ENCODE measurements around the gene ZNF132. TPM values are rescaled to one million over a fixed set of nuclear protein-coding genes. Genes with fewer than 3 reads are reported as not detected.

Gene ZNF132
- total RNA-seq, 4 donors from 2014 or later: 4.4 to 19.8 (median 7.6) TPM

- TF ChIP-seq POLR2A (IDR thresholded peaks at IDR 0.05) (no peak), CTCF (IDR thresholded peaks at IDR 0.05) (no peak)
- DNase-seq: no peak
- Histone ChIP-seq H3K4me1 (no peaks in the 10 kb centered on the region), H3K9me3 (peaks cover 0 to 2% of the 10 kb centered on the region in 2 donors), H3K27ac (no peak overlapping the region), H3K4me3 (no peak overlapping the region), H3K27me3 (no peaks in the 10 kb centered on the region), H3K36me3 (no peaks in the 10 kb centered on the region)
- intact Hi-C loops (cut with DNase I; ENCODE audit: low total_unique reads): no loop called here
These were observed 23.3 kb downstream of the ZNF132 start for GRCh38 chr19:58416604-58417003.

- H3K4me3 ChIP-seq: peak overlapping the region; percentile 80 to 93
- H3K27me3 ChIP-seq: no peaks in the 10 kb centered on the region
- intact Hi-C loops (cut with DNase I; ENCODE audit: low total_unique reads): no loop called here
- no peaks in the 10 kb centered on the region for H3K9me3 ChIP-seq
- DNase-seq: no peak
- peaks cover 0 to 12% of the 10 kb centered on the region in 2 donors for H3K4me1 ChIP-seq
- TF ChIP-seq CTCF (IDR thresholded peaks at IDR 0.05): no peak
- no peak for TF ChIP-seq POLR2A (IDR thresholded peaks at IDR 0.05)
- peak overlapping the region; percentile 78 to 87 for H3K27ac ChIP-seq
- no peaks in the 10 kb centered on the region for H3K36me3 ChIP-seq
These were observed 30.8 kb downstream of the ZNF132 start for GRCh38 chr19:58409010-58409790.

- Histone ChIP-seq H3K9me3 (no peaks in the 10 kb centered on the region), H3K4me3 (peak within 1 kb of the TSS; percentile 80 to 93), H3K36me3 (no peaks in the 10 kb centered on the region), H3K4me1 (peaks cover 0 to 12% of the 10 kb centered on the region in 2 donors), H3K27me3 (no peaks in the 10 kb centered on the region), H3K27ac (peak within 1 kb of the TSS; percentile 78 to 87)
- intact Hi-C loops (cut with DNase I; ENCODE audit: low total_unique reads): no loop called here
- TF ChIP-seq CTCF (IDR thresholded peaks at IDR 0.05): no peak
- peak; percentile 80 to 82 for TF ChIP-seq POLR2A (IDR thresholded peaks at IDR 0.05)
- peak; percentile 93 to 94 for DNase-seq
These were observed 31.6 kb downstream of the ZNF132 start, which contains the start of gene ZNF584 for GRCh38 chr19:58408152-58409009. Gene ZNF584, plus strand, starts transcription at chr19:58408649. Its CDS starts 499 bp downstream, at chr19:58409148.

GRCh38 chr19:58407658-58408151 is 32.2 kb downstream of the ZNF132 start:
- intact Hi-C loops (cut with DNase I; ENCODE audit: low total_unique reads): no loop called here
- TF ChIP-seq CTCF (IDR thresholded peaks at IDR 0.05) (no peak), POLR2A (IDR thresholded peaks at IDR 0.05) (no peak)
- peaks cover 0 to 12% of the 10 kb centered on the region in 2 donors for H3K4me1 ChIP-seq

More at GRCh38 chr19:58407658-58408151, 32.2 kb downstream of the ZNF132 start:
- H3K27ac ChIP-seq: peak overlapping the region; percentile 78 to 87
- peak overlapping the region; percentile 80 to 93 for H3K4me3 ChIP-seq
- H3K36me3 ChIP-seq: no peaks in the 10 kb centered on the region
- DNase-seq: no peak
- H3K27me3 ChIP-seq: no peaks in the 10 kb centered on the region
- no peaks in the 10 kb centered on the region for H3K9me3 ChIP-seq

Measured in uterus (tissue), 4 donors.